Measurements from ENCODE around the gene RYR2. TPM values are rescaled to one million over a fixed set of nuclear protein-coding genes. Genes with fewer than 3 reads are reported as not detected.

Gene RYR2
- total RNA-seq, 2 experiments from 2014 or later = not detected

GRCh38 chr1:237396426-237396825, 354.4 kb downstream of the RYR2 start:
- Histone ChIP-seq H3K4me3 (ENCODE audit: low read depth, low read length, poor library complexity, severe bottlenecking) (no peak overlapping the region), H3K36me3 (ENCODE audit: insufficient read depth, low read length) (no peaks in the 10 kb centered on the region), H3K9me3 (ENCODE audit: low read length) (no peaks in the 10 kb centered on the region), H3K79me2 (ENCODE audit: insufficient read depth, low read depth, low read length) (no peaks in the 10 kb centered on the region), H2AFZ (ENCODE audit: low read length) (no peak overlapping the region), H3K9me2 (ENCODE audit: insufficient read depth, low read length) (no peaks in the 10 kb centered on the region), H3K4me2 (ENCODE audit: low read length) (no peak overlapping the region), H3K4me1 (ENCODE audit: insufficient read depth, low read length, poor library complexity, severe bottlenecking) (no peaks in the 10 kb centered on the region), H3K27ac (ENCODE audit: low read depth, low read length, poor library complexity, severe bottlenecking) (no peak overlapping the region), H4K20me1 (ENCODE audit: insufficient read depth, low read length) (no peaks in the 10 kb centered on the region)
- ChIA-PET CTCF (ENCODE audit: unreplicated experiment) (no interaction called here), POLR2A (no interaction called here)
- intact Hi-C loops (cut with micrococcal nuclease; ENCODE audit: unreplicated experiment) = no loop called here
- DNase-seq (ENCODE audit: low spot score) = no peak
- no TSS peak for BruUV-seq (replicated peaks)
- TF ChIP-seq, protein P1, sequence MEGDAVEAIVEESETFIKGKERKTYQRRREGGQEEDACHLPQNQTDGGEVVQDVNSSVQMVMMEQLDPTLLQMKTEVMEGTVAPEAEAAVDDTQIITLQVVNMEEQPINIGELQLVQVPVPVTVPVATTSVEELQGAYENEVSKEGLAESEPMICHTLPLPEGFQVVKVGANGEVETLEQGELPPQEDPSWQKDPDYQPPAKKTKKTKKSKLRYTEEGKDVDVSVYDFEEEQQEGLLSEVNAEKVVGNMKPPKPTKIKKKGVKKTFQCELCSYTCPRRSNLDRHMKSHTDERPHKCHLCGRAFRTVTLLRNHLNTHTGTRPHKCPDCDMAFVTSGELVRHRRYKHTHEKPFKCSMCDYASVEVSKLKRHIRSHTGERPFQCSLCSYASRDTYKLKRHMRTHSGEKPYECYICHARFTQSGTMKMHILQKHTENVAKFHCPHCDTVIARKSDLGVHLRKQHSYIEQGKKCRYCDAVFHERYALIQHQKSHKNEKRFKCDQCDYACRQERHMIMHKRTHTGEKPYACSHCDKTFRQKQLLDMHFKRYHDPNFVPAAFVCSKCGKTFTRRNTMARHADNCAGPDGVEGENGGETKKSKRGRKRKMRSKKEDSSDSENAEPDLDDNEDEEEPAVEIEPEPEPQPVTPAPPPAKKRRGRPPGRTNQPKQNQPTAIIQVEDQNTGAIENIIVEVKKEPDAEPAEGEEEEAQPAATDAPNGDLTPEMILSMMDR (conservative IDR thresholded peaks at IDR 0.05; ENCODE audit: low read length) = no peak
- TF ChIP-seq EZH2phosphoT487 (IDR thresholded peaks at IDR 0.05; ENCODE audit: borderline replicate concordance, low read depth, low read length) = no peak

GRCh38 chr1:237398751-237399150, 356.8 kb downstream of the RYR2 start:
- intact Hi-C loops (cut with micrococcal nuclease; ENCODE audit: unreplicated experiment) = no loop called here
- POLR2A ChIA-PET = no interaction called here
- Histone ChIP-seq H3K4me3 (ENCODE audit: low read depth, low read length, poor library complexity, severe bottlenecking) (no peak overlapping the region), H4K20me1 (ENCODE audit: insufficient read depth, low read length) (no peaks in the 10 kb centered on the region), H3K9me2 (ENCODE audit: insufficient read depth, low read length) (no peaks in the 10 kb centered on the region), H3K4me2 (ENCODE audit: low read length) (no peak overlapping the region), H2AFZ (ENCODE audit: low read length) (no peak overlapping the region), H3K36me3 (ENCODE audit: insufficient read depth, low read length) (no peaks in the 10 kb centered on the region), H3K9me3 (ENCODE audit: low read length) (no peaks in the 10 kb centered on the region), H3K27ac (ENCODE audit: low read depth, low read length, poor library complexity, severe bottlenecking) (no peak overlapping the region), H3K79me2 (ENCODE audit: insufficient read depth, low read depth, low read length) (no peaks in the 10 kb centered on the region), H3K4me1 (ENCODE audit: insufficient read depth, low read length, poor library complexity, severe bottlenecking) (no peaks in the 10 kb centered on the region)
- DNase-seq (ENCODE audit: low spot score) = no peak
- BruUV-seq (replicated peaks) = no TSS peak
- CTCF ChIA-PET (ENCODE audit: unreplicated experiment) = no interaction called here
- TF ChIP-seq, protein P1 (conservative IDR thresholded peaks at IDR 0.05; ENCODE audit: low read length) = no peak
- no peak for TF ChIP-seq EZH2phosphoT487 (IDR thresholded peaks at IDR 0.05; ENCODE audit: borderline replicate concordance, low read depth, low read length)

- H3K4me1 ChIP-seq (ENCODE audit: insufficient read depth, low read length, poor library complexity, severe bottlenecking) = no peaks in the 10 kb centered on the region
- intact Hi-C loops (cut with micrococcal nuclease; ENCODE audit: unreplicated experiment) = no loop called here
- no peaks in the 10 kb centered on the region for H3K9me3 ChIP-seq (ENCODE audit: low read length)
- H3K9me2 ChIP-seq (ENCODE audit: insufficient read depth, low read length) = no peaks in the 10 kb centered on the region
- no peak overlapping the region for H2AFZ ChIP-seq (ENCODE audit: low read length)
- no peaks in the 10 kb centered on the region for H3K36me3 ChIP-seq (ENCODE audit: insufficient read depth, low read length)
- H3K79me2 ChIP-seq (ENCODE audit: insufficient read depth, low read depth, low read length) = no peaks in the 10 kb centered on the region
- CTCF ChIA-PET (ENCODE audit: unreplicated experiment) = no interaction called here
- BruUV-seq (replicated peaks) = no TSS peak
- no peak overlapping the region for H3K27ac ChIP-seq (ENCODE audit: low read depth, low read length, poor library complexity, severe bottlenecking)
- no peak overlapping the region for H3K4me3 ChIP-seq (ENCODE audit: low read depth, low read length, poor library complexity, severe bottlenecking)
- no peaks in the 10 kb centered on the region for H4K20me1 ChIP-seq (ENCODE audit: insufficient read depth, low read length)
- POLR2A ChIA-PET = no interaction called here
- TF ChIP-seq EZH2phosphoT487 (IDR thresholded peaks at IDR 0.05; ENCODE audit: borderline replicate concordance, low read depth, low read length) = no peak
- TF ChIP-seq, protein P1 (conservative IDR thresholded peaks at IDR 0.05; ENCODE audit: low read length) = no peak
- no peak overlapping the region for H3K4me2 ChIP-seq (ENCODE audit: low read length)
- DNase-seq (ENCODE audit: low spot score) = no peak
Measured at GRCh38 chr1:237405912-237406311, 363.9 kb downstream of the RYR2 start.
